Mammary epithelial cell (primary cell): ENCODE results near the gene UBE2J2.

Source experiments
- EZH2 ChIP-seq: IDR thresholded peaks from 2 replicates; pipeline ENCODE4 v1.6.1; 2012; ENCODE audit warnings: low read length, inconsistent platforms, borderline replicate concordance
- TF ChIP-seq, protein P1 (sequence below), 2 donors: IDR thresholded peaks in 1 of 2; conservative IDR thresholded peaks in 1 of 2; 2 replicates each; pipeline ENCODE4 v1.5.1; 2011 to 2012; ENCODE audit warnings: inconsistent platforms in 2 of 2, low read length in 2 of 2, mild to moderate bottlenecking in 2 of 2, control low read depth in 1 of 2, low read depth in 1 of 2; ENCODE audit not compliant: insufficient read depth in 1 of 2; ENCODE audit errors: extremely low read depth in 1 of 2

DNA sequence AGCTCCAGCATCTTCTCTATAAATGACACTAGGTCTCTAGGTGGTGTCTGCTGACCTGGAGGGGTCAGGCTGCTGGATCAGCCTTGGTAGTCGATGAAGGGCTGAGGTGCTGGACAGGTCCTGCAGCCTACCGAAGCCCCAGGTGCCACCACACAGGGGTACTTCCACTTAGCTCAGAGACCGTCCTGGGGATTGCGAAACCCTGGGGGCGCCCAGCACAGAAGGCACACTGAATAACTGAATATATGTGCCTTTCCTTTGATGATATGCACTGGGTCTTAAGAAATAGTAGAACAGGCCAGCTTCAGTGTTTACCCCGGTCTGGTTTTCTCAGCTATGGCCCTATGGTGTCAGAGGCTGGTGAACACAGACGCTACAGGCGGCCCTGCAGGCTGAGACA lies 10.9 kb downstream of the UBE2J2 start:
- TF ChIP-seq, protein P1, sequence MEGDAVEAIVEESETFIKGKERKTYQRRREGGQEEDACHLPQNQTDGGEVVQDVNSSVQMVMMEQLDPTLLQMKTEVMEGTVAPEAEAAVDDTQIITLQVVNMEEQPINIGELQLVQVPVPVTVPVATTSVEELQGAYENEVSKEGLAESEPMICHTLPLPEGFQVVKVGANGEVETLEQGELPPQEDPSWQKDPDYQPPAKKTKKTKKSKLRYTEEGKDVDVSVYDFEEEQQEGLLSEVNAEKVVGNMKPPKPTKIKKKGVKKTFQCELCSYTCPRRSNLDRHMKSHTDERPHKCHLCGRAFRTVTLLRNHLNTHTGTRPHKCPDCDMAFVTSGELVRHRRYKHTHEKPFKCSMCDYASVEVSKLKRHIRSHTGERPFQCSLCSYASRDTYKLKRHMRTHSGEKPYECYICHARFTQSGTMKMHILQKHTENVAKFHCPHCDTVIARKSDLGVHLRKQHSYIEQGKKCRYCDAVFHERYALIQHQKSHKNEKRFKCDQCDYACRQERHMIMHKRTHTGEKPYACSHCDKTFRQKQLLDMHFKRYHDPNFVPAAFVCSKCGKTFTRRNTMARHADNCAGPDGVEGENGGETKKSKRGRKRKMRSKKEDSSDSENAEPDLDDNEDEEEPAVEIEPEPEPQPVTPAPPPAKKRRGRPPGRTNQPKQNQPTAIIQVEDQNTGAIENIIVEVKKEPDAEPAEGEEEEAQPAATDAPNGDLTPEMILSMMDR (conservative IDR thresholded peaks at IDR 0.05 in 1 of 2, IDR thresholded peaks at IDR 0.05 in 1 of 2; ENCODE audit: extremely low read depth in 1 of 2, insufficient read depth in 1 of 2, low read depth in 1 of 2, low read length in 2 of 2) = no peak
- no peak for TF ChIP-seq EZH2
